ENCODE results near the gene SCYL3.

DNA sequence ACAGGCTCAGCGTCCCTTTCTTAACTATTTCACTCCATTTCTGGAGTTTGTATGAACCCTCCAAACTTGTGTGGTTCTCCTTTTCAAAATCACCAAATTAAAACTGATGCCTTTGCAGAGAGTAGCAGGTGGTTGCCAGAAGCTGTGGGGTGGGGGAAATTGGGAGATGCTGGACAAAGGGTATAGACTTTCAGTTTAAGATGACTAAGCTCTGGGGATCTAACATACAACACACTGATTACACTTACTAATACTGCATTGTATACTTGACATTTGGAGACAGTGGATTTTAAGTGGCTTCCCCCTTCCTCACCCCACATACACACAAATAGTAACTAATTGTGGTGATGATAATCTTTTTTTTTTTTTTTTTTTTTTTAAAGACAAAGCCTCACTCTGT, 11.1 kb upstream of the SCYL3 start:
- TF ChIP-seq, protein P1, sequence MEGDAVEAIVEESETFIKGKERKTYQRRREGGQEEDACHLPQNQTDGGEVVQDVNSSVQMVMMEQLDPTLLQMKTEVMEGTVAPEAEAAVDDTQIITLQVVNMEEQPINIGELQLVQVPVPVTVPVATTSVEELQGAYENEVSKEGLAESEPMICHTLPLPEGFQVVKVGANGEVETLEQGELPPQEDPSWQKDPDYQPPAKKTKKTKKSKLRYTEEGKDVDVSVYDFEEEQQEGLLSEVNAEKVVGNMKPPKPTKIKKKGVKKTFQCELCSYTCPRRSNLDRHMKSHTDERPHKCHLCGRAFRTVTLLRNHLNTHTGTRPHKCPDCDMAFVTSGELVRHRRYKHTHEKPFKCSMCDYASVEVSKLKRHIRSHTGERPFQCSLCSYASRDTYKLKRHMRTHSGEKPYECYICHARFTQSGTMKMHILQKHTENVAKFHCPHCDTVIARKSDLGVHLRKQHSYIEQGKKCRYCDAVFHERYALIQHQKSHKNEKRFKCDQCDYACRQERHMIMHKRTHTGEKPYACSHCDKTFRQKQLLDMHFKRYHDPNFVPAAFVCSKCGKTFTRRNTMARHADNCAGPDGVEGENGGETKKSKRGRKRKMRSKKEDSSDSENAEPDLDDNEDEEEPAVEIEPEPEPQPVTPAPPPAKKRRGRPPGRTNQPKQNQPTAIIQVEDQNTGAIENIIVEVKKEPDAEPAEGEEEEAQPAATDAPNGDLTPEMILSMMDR (IDR thresholded peaks at IDR 0.05): no peak
- TF ChIP-seq POLR2AphosphoS5 (IDR thresholded peaks at IDR 0.05): no peak
- TF ChIP-seq POLR2A (IDR thresholded peaks at IDR 0.05): no peak
